Brain microvascular endothelial cell (primary cell): ENCODE measurements around the gene TOX3.
A peak's percentile ranks its signal among the peaks of the same experiment; 100 is the strongest.

Source experiments
- DNase-seq: peaks from one replicate; pipeline ENCODE4 v3.0.0-alpha.2; 2020
- H3K27ac ChIP-seq: fragments of 250-450 bp; sonication (Bioruptor Pico); 2 replicates; pipeline ENCODE4 v1.5.1; 2020; ENCODE audit warnings: mild to moderate bottlenecking, moderate library complexity
- H3K27me3 ChIP-seq: fragments of 250-450 bp; sonication (Bioruptor Pico); replicated peaks from 2 replicates; pipeline ENCODE4 v1.5.1; 2020; ENCODE audit warnings: mild to moderate bottlenecking
- H3K36me3 ChIP-seq: fragments of 250-450 bp; sonication (Bioruptor Pico); replicated peaks from 2 replicates; pipeline ENCODE4 v1.5.1; 2020; ENCODE audit warnings: mild to moderate bottlenecking
- H3K4me3 ChIP-seq: 2 replicates; pipeline ENCODE4 v1.5.1; 2011; ENCODE audit warnings: low read depth, mild to moderate bottlenecking, control low read depth, low read length, moderate library complexity
- in situ Hi-C: cut with HindIII; loops from 2 replicates; pipeline ENCODE4 v1.10.0; 2017; ENCODE audit warnings: low sequenced_read_pairs, low pct_ligation_motif_present
- TF ChIP-seq, protein P1 (sequence below): IDR thresholded peaks from 2 replicates; pipeline ENCODE4 v1.5.1; 2011; ENCODE audit warnings: low read depth, mild to moderate bottlenecking, moderate library complexity, low read length, control low read depth, inconsistent platforms; ENCODE audit errors: missing control alignments

Gene TOX3

DNA sequence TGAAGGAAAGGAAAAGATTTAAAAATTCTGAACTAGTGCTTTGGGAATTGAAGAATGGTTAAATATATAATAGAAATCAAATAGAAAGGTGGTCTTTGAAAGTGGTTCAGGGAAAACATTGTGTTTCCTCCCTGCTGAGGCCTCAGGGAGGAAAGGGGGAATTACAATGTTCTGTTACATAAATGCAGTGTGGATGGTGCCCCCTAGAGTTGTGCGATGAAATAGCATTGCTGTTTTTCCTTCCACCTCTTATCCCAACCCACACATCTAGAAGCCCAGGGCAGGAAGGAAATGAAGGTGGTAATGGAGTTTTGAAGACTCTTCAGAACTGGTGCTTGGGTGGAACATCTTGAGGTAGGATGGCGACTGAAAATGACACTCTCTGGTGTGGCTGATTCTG lies 6.4 kb upstream of the TOX3 start:
- no peaks in the 10 kb centered on the region for H3K36me3 ChIP-seq
- TF ChIP-seq, protein P1, sequence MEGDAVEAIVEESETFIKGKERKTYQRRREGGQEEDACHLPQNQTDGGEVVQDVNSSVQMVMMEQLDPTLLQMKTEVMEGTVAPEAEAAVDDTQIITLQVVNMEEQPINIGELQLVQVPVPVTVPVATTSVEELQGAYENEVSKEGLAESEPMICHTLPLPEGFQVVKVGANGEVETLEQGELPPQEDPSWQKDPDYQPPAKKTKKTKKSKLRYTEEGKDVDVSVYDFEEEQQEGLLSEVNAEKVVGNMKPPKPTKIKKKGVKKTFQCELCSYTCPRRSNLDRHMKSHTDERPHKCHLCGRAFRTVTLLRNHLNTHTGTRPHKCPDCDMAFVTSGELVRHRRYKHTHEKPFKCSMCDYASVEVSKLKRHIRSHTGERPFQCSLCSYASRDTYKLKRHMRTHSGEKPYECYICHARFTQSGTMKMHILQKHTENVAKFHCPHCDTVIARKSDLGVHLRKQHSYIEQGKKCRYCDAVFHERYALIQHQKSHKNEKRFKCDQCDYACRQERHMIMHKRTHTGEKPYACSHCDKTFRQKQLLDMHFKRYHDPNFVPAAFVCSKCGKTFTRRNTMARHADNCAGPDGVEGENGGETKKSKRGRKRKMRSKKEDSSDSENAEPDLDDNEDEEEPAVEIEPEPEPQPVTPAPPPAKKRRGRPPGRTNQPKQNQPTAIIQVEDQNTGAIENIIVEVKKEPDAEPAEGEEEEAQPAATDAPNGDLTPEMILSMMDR: peak; percentile 15
- in situ Hi-C loops: no loop called here
- no peak overlapping the region for H3K4me3 ChIP-seq
- DNase-seq: no peak
- H3K27ac ChIP-seq: no peak overlapping the region
- no peaks in the 10 kb centered on the region for H3K27me3 ChIP-seq

DNA sequence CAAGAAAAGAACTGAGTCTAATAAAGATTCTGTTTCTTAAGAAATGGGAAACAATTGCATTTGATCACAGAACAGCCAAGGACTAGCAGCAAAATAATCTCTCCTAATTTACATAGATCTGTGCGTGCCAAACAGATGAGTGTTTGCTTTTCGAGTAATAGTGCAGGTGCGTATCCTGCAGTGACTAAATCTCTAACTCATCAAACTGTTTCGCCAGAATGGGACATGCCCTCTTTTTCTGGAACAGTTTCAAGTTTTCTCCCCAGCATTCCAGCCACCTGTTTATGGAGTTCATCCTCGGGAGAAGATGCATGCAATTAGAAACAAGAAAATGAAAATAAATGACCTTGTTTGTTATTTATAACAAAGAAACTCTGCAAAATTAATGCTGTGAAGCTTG lies 5.7 kb upstream of the TOX3 start:
- TF ChIP-seq, protein P1: no peak
- H3K27ac ChIP-seq: no peak overlapping the region
- H3K36me3 ChIP-seq: no peaks in the 10 kb centered on the region
- no peak for DNase-seq
- peaks cover 5% of the 10 kb centered on the region for H3K27me3 ChIP-seq
- H3K4me3 ChIP-seq: no peak overlapping the region
- in situ Hi-C loops: no loop called here

DNA sequence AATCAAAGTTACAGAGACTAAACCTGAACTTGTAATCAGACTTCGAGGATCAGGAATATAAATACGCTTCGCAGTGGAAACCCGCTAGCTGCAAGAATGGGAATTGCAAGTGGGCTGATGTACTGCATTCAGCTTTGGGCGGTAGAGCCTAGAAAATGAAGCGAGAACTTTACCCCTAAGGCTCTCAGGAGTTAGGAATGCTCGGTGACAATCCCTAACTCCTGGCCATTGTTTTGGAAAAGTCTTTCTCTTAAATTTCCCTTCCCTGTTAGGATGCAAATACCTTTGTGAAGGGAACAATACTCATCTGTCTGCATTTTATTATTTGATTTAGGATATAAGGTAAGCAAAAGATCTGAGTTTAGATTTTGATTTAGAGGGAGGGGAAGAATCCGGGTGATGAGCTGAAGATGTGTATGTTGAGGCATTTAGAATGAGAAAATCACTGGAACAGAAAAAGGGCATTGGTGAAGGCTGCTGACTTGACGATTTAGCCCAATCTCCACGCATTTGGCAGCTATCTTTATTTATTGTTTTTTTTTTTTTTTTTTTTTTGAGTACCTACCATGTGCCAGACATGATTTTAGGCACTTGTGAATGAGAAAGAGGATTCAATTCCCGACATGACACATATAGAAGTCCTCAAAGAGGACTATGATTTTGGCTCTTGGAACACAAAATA lies 2.2 kb upstream of the TOX3 start:
- Histone ChIP-seq H3K36me3 (no peaks in the 10 kb centered on the region), H3K27ac (no peak overlapping the region), H3K27me3 (peaks cover 25% of the 10 kb centered on the region), H3K4me3 (no peak overlapping the region)
- in situ Hi-C loops: no loop called here
- DNase-seq: peak; percentile 9
- TF ChIP-seq, protein P1: peak; percentile 61

DNA sequence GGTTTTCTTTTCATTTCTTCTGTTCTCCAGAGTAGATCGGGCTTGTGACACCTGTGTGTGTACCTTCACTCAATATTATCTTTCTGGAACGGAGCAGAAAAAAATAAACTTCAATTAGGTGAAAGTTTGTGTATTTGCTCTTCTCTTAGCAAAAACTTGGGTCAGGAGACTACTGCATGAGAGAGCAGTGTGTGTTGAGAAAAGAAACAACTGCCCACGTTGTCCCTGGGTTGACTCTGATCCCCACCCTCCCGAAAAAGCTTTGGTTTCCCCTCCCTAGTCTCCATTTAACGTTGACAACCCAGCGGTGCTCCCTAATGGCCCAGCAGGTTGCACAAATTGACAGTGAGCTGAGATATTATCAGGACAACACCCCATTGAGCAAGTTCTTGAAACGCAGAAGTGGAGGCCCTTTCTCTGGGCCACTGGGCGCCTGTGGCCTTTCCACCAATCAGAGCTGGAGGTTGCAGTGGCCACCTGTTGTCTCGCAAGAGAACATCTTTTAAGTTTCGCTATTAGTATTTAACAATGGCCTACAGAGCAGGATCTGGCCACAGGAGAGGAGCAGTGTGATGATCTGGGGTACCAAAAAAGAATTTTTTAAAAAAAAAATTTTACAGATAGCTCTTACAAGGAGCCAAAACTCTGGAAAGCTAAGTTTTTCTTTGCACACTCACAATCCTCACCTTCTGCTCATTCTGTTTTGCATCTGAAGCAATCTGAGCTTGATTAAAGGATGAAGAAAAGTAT lies 1.5 kb upstream of the TOX3 start:
- Histone ChIP-seq H3K27me3 (peaks cover 25% of the 10 kb centered on the region), H3K27ac (no peak overlapping the region), H3K36me3 (no peaks in the 10 kb centered on the region), H3K4me3 (no peak overlapping the region)
- DNase-seq: no peak
- in situ Hi-C loops: no loop called here
- TF ChIP-seq, protein P1: no peak

DNA sequence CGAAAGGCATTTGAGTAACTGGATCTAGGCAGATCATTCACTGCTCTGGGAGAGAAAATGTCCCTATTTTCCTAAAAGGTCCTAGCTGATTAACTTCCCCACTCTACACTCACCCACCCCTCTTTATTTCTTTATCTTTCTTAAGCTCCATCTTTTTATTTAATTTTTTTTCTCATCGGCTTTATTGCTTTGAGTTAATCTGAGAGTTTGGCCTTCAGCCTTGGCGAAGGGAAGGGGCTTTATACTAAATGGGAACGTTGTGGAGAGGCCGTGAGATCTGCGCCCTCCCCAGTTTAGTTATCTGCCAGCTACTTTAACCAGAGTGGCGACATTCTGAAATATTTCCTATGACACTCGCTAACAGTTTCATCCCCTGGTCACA lies 882 bp upstream of the TOX3 start:
- Histone ChIP-seq H3K27ac (no peak overlapping the region), H3K36me3 (no peaks in the 10 kb centered on the region), H3K27me3 (peaks cover 25% of the 10 kb centered on the region), H3K4me3 (no peak overlapping the region)
- TF ChIP-seq, protein P1: no peak
- in situ Hi-C loops: no loop called here
- DNase-seq: no peak
